Transverse colon (tissue), 4 donors: ENCODE data around the gene BCL11B. TPM values are rescaled to one million over a fixed set of nuclear protein-coding genes. Genes with fewer than 3 reads are reported as not detected.

ENCODE experiments used
- DNase-seq: peaks from one replicate; pipeline ENCODE4 v3.0.0-alpha.2; 2019
- H3K27ac ChIP-seq, 4 donors: fragments of 200-600 bp; sonication (generic); 2 replicates each; pipeline ENCODE4 v1.5.1; 2016 to 2018; ENCODE audit warnings: inconsistent platforms in 4 of 4
- H3K27me3 ChIP-seq: fragments of 200-600 bp; sonication (generic); 2 replicates; pipeline ENCODE4 v1.5.1; 2017; ENCODE audit warnings: inconsistent platforms
- H3K36me3 ChIP-seq, 4 donors: fragments of 200-600 bp; sonication (generic); 2 replicates each; pipeline ENCODE4 v1.5.1; 2017 to 2019; ENCODE audit warnings: inconsistent platforms in 4 of 4
- H3K4me1 ChIP-seq, 4 donors: fragments of 200-600 bp; sonication (generic); 2 replicates each; pipeline ENCODE4 v1.5.1; 2017 to 2020; ENCODE audit warnings: inconsistent platforms in 4 of 4
- H3K4me3 ChIP-seq, 4 donors: fragments of 200-600 bp; sonication (generic); 1 replicate in 1 of 4; 2 replicates in 3 of 4; pipeline versions ENCODE4 v1.5.1 to v1.6.1; 2017 to 2019; ENCODE audit warnings: inconsistent platforms in 4 of 4
- H3K9me3 ChIP-seq, 2 donors: fragments of 200-600 bp; sonication (generic); 2 replicates each; pipeline ENCODE4 v1.5.1; 2017 to 2019; ENCODE audit warnings: inconsistent platforms in 2 of 2
- CTCF ChIP-seq, 5 experiments: fragments of 200-600 bp in 3 of 5; fragments of 450-650 bp in 2 of 5; sonication (generic) in 3 of 5; IDR thresholded peaks; 1 replicate in 2 of 5; 2 replicates in 3 of 5; pipeline ENCODE4 v1.5.1; 2016 to 2017; ENCODE audit warnings: antibody characterized with exemption in 5 of 5, inconsistent platforms in 3 of 5, mild to moderate bottlenecking in 2 of 5, moderate library complexity in 1 of 5
- EP300 ChIP-seq: sonication (generic); formaldehyde crosslinking; IDR thresholded peaks from one replicate; pipeline ENCODE4 v1.6.1; 2017; ENCODE audit warnings: antibody characterized with exemption, low read depth
- POLR2A ChIP-seq: fragments of 450-650 bp; IDR thresholded peaks from one replicate; pipeline ENCODE4 v1.6.1; 2016; ENCODE audit warnings: antibody characterized with exemption, mild to moderate bottlenecking, moderate library complexity
- POLR2AphosphoS5 ChIP-seq, 3 donors: sonication (generic); formaldehyde crosslinking; IDR thresholded peaks; one replicate each; pipeline ENCODE4 v1.6.1; 2016; ENCODE audit warnings: antibody characterized with exemption in 3 of 3
- WGBS, 2 donors: methylation state at CpG; one replicate each; pipeline ENCODE4 v1.1.5; 2018; ENCODE audit warnings: low coverage in 1 of 2; 5-methylcytosine and 5-hydroxymethylcytosine counted together
- in situ Hi-C, 4 donors: fragments of 200-750 bp; cut with MboI; loops; one replicate each; pipeline versions ENCODE4 v1.15.0 to v1.15.1; 2017; ENCODE audit warnings: low sequenced_read_pairs in 3 of 4, low pct_ligation_motif_present in 1 of 4, low pct_unique_long_range_greater_than_20kb in 1 of 4
- intact Hi-C: fragments of 100-400 bp; cut with DNase I; formaldehyde crosslinking; loops from one replicate; pipeline ENCODE4 v1.15.1; 2023; ENCODE audit warnings: low total_unique reads
- total RNA-seq, 4 donors: library from RNA; depleted of rRNA; stranded (reverse); fragments of >200 nt; gene quantifications; one replicate each; pipeline ENCODE4 v1.1.0, GENCODE V29; 2016

The BCL11B gene
- total RNA-seq, 4 donors from 2014 or later, result 0.37 to 4.8 (median 3.7) TPM

GRCh38 chr14:99225436-99226203, 46.4 kb downstream of the BCL11B start:
- Histone ChIP-seq H3K27ac (no peak overlapping the region), H3K4me1 (peaks cover 0 to 13% (median 2%) of the 10 kb centered on the region in 4 donors), H3K9me3 (no peaks in the 10 kb centered on the region), H3K27me3 (no peaks in the 10 kb centered on the region), H3K36me3 (no peaks in the 10 kb centered on the region), H3K4me3 (no peak overlapping the region)
- no peak for DNase-seq
- WGBS, 2 donors, result 60 to 74% methylated on average over 3 to 13 of the region's 13 CpGs
- intact Hi-C loops (loop anchor here (1.0 kb wide), 1 partner anchor 24 kb away; no protein-coding TSS in a partner anchor), in situ Hi-C loops (no loop called here)
- TF ChIP-seq POLR2AphosphoS5 (IDR thresholded peaks at IDR 0.05) (no peak), POLR2A (no peak), CTCF (IDR thresholded peaks at IDR 0.05) (no peak), EP300 (no peak)

DNA sequence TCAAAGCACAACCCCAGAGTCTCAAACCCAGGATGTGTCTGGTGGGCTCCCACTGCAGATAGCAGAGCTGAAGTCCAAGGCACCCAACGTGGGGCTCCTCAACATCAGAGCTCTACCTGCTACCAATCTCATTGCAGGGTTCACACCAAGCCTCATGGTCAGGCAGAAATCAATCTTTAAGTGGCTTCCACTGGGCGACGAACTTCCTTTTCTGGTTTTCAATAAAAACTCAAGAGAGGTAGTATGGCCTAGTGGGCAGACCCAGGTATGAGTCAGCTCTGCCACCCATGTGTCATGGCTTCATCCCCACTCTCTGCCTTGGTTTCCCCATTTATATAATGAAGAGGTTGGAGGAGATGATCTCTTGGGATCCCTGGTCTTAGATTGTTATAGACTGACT, 47.0 kb downstream of the BCL11B start:
- no peak overlapping the region for H3K27ac ChIP-seq
- in situ Hi-C loops, result no loop called here

GRCh38 chr14:99224116-99224910, 47.7 kb downstream of the BCL11B start:
- 80% methylated on average over 3 to 11 of the region's 12 CpGs for WGBS, 2 donors
- DNase-seq, result no peak
- Histone ChIP-seq H3K27ac (no peak overlapping the region), H3K9me3 (no peaks in the 10 kb centered on the region), H3K4me3 (no peak overlapping the region), H3K36me3 (no peaks in the 10 kb centered on the region), H3K4me1 (peaks cover 0 to 13% (median 2%) of the 10 kb centered on the region in 4 donors), H3K27me3 (no peaks in the 10 kb centered on the region)
- intact Hi-C loops (no loop called here), in situ Hi-C loops (no loop called here)
- TF ChIP-seq POLR2A (no peak), EP300 (no peak), POLR2AphosphoS5 (IDR thresholded peaks at IDR 0.05) (no peak), CTCF (IDR thresholded peaks at IDR 0.05) (no peak)

More for the DNA sequence above, 47.0 kb downstream of the BCL11B start:
- no peak for TF ChIP-seq EP300
- TF ChIP-seq CTCF (IDR thresholded peaks at IDR 0.05), result no peak
- TF ChIP-seq POLR2AphosphoS5 (IDR thresholded peaks at IDR 0.05), result no peak
- no peak for TF ChIP-seq POLR2A
- Histone ChIP-seq H3K4me1 (peaks cover 0 to 13% (median 2%) of the 10 kb centered on the region in 4 donors), H3K9me3 (no peaks in the 10 kb centered on the region), H3K36me3 (no peaks in the 10 kb centered on the region), H3K27me3 (no peaks in the 10 kb centered on the region), H3K4me3 (no peak overlapping the region)
- intact Hi-C loops, result loop anchor here (1.0 kb wide), 1 partner anchor 24 kb away; no protein-coding TSS in a partner anchor
- no peak for DNase-seq
- 75% methylated on average over 3 of the region's 3 CpGs; no CpG with 5 or more reads in 1 of the 2 donors for WGBS, 2 donors

DNA sequence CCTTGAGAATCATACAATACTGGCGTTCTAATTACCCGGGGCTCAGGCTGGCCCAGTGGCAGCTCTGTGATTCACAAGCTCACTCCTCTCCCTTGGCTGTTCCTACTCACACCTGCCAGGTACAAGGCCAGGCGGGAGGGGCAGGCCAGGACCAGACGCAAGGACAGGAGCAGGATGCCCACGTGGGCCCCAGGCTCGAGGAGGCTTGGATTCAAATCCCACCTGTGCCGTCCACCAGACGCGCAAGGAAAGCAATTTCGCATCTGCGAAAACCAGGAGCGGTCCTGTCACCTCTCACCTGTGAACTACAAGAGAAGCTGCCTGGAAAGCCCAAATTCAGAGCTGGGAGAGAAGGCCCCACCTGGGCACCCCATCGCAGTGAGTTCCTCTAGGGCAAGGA, 50.6 kb downstream of the BCL11B start:
- Histone ChIP-seq H3K36me3 (no peaks in the 10 kb centered on the region), H3K27me3 (no peaks in the 10 kb centered on the region), H3K9me3 (no peaks in the 10 kb centered on the region), H3K27ac (no peak overlapping the region), H3K4me1 (peaks cover 0 to 4% (median 0%) of the 10 kb centered on the region in 4 donors), H3K4me3 (no peak overlapping the region)
- DNase-seq, result no peak
- in situ Hi-C loops (no loop called here), intact Hi-C loops (no loop called here)
- TF ChIP-seq CTCF (IDR thresholded peaks at IDR 0.05) (no peak), EP300 (no peak), POLR2AphosphoS5 (IDR thresholded peaks at IDR 0.05) (no peak), POLR2A (no peak)
- WGBS, 2 donors, result 92% methylated on average over 13 of the region's 13 CpGs; no CpG with 5 or more reads in 1 of the 2 donors
